K562 (cell line): ENCODE data around the gene AFDN. TPM values are rescaled to one million over a fixed set of nuclear protein-coding genes. Genes with fewer than 3 reads are reported as not detected.
A peak's percentile ranks its signal among the peaks of the same experiment; 100 is the strongest.

ENCODE experiments used
- ARID1B ChIP-seq: fragments of 450-650 bp; IDR thresholded peaks from 2 replicates; pipeline ENCODE4 v1.6.1; 2016; ENCODE audit warnings: antibody characterized with exemption, mild to moderate bottlenecking, inconsistent platforms
- EHMT2 ChIP-seq: fragments of 450-650 bp; IDR thresholded peaks from 2 replicates; pipeline ENCODE4 v1.6.1; 2018; ENCODE audit warnings: antibody characterized with exemption
- GABPB2 ChIP-seq: fragments of 250-450 bp; sonication (Bioruptor Pico); conservative IDR thresholded peaks from 2 replicates; pipeline ENCODE4 v1.5.1; 2021; ENCODE audit warnings: mild to moderate bottlenecking
- KLF6 ChIP-seq: fragments of 250-450 bp; sonication (Bioruptor Pico); IDR thresholded peaks from 2 replicates; pipeline ENCODE4 v1.4.0; 2020; ENCODE audit warnings: mild to moderate bottlenecking, moderate library complexity, borderline replicate concordance
- NCOA2 ChIP-seq, 2 experiments: fragments of 450-650 bp; IDR thresholded peaks; 2 replicates each; pipeline ENCODE4 v1.6.1; 2018; ENCODE audit warnings: mild to moderate bottlenecking in 2 of 2, moderate library complexity in 1 of 2; ENCODE audit not compliant: partially characterized antibody in 2 of 2
- NCOR1 ChIP-seq: fragments of 450-650 bp; IDR thresholded peaks from 2 replicates; pipeline ENCODE4 v1.6.1; 2016; ENCODE audit warnings: mild to moderate bottlenecking, moderate library complexity
- PHF20 ChIP-seq: fragments of 450-650 bp; IDR thresholded peaks from 2 replicates; pipeline ENCODE4 v1.6.1; 2018; ENCODE audit not compliant: partially characterized antibody
- POLR3A ChIP-seq: IDR thresholded peaks from 2 replicates; pipeline ENCODE4 v1.6.1; 2011; ENCODE audit warnings: borderline replicate concordance, mild to moderate bottlenecking, moderate library complexity; ENCODE audit not compliant: insufficient read length, insufficient read depth; ENCODE audit errors: extremely low read depth
- PYGO2 ChIP-seq: fragments of 450-650 bp; IDR thresholded peaks from 2 replicates; pipeline ENCODE4 v1.6.1; 2016; ENCODE audit warnings: mild to moderate bottlenecking, missing genetic modification characterization, moderate library complexity, missing compliant biosample characterization
- ZBTB8A ChIP-seq: fragments of 450-650 bp; IDR thresholded peaks from 2 replicates; pipeline ENCODE4 v1.6.1; 2018; ENCODE audit warnings: mild to moderate bottlenecking, moderate library complexity; ENCODE audit not compliant: partially characterized antibody
- polyA plus RNA-seq, 8 experiments: library from polyadenylated mRNA; depleted of rRNA in 4 of 8; stranded (reverse) in 5 of 8; unstranded in 3 of 8; fragments of >200 nt; fragmentation: Nextera tagmentation in 2 of 8; fragmentation: Illumina TruSeq in 1 of 8; extraction: Ambion mirVana in 2 of 8; extraction: Trizol in 1 of 8; gene quantifications; 2 replicates each; pipeline versions ENCODE4 v1.2.1 to v1.2.3, GENCODE V29; 2011 to 2014; ENCODE audit warnings: inconsistent platforms in 1 of 8, missing spikeins in 1 of 8
- total RNA-seq, 7 experiments: library from RNA; depleted of rRNA in 6 of 7; stranded (reverse); fragments of >200 nt in 6 of 7; fragmentation: Illumina TruSeq in 2 of 7; extraction: Trizol in 2 of 7; gene quantifications; 2 replicates each; pipeline versions ENCODE4 v1.2.1 to v1.2.3, GENCODE V29; 2011 to 2021; ENCODE audit warnings: low replicate concordance in 1 of 7
- TF ChIP-seq, protein P1 (sequence below), 2 experiments: fragments of 150-350 bp in 1 of 2; IDR thresholded peaks; 2 replicates each; pipeline ENCODE4 v1.6.1; 2012 to 2016; ENCODE audit warnings: low read depth in 2 of 2, low read length in 2 of 2, mild to moderate bottlenecking in 1 of 2, moderate library complexity in 1 of 2
- TF ChIP-seq, protein P2 (sequence below): fragments of 450-650 bp; IDR thresholded peaks from 2 replicates; pipeline ENCODE4 v1.6.1; 2017; ENCODE audit warnings: antibody characterized with exemption, mild to moderate bottlenecking
- TF ChIP-seq, protein P3 (sequence below): sonication (generic); formaldehyde crosslinking; IDR thresholded peaks from 2 replicates; pipeline ENCODE4 v1.8.1; 2022; ENCODE audit warnings: missing genetic modification reagents

The AFDN gene
- total and polyA plus RNA-seq, 9 of the 15 experiments (the other 6 are each of a cell fraction or from before 2014, with no cell fraction given): 7.2 to 129 (median 105) TPM

DNA sequence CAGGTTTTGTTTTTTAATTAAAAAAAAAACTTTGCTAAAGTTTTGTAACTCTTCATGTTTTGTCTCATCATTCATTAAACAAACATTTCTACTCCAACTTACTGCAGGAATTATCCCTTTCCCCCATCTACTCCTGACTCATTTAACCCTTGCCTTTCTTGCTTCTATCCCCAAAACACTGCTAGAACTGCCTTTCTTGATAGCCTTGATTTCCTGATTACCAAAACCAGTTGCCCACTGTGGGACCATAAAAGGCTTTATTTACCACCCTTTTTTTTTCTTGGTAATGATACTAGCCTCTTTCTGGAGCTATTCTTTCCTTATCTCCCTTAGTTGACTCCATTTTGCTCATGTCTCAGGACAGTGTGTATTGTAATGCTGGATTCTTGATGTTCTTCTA, 15.3 kb downstream of the AFDN start (continued):
- TF ChIP-seq, protein P1, sequence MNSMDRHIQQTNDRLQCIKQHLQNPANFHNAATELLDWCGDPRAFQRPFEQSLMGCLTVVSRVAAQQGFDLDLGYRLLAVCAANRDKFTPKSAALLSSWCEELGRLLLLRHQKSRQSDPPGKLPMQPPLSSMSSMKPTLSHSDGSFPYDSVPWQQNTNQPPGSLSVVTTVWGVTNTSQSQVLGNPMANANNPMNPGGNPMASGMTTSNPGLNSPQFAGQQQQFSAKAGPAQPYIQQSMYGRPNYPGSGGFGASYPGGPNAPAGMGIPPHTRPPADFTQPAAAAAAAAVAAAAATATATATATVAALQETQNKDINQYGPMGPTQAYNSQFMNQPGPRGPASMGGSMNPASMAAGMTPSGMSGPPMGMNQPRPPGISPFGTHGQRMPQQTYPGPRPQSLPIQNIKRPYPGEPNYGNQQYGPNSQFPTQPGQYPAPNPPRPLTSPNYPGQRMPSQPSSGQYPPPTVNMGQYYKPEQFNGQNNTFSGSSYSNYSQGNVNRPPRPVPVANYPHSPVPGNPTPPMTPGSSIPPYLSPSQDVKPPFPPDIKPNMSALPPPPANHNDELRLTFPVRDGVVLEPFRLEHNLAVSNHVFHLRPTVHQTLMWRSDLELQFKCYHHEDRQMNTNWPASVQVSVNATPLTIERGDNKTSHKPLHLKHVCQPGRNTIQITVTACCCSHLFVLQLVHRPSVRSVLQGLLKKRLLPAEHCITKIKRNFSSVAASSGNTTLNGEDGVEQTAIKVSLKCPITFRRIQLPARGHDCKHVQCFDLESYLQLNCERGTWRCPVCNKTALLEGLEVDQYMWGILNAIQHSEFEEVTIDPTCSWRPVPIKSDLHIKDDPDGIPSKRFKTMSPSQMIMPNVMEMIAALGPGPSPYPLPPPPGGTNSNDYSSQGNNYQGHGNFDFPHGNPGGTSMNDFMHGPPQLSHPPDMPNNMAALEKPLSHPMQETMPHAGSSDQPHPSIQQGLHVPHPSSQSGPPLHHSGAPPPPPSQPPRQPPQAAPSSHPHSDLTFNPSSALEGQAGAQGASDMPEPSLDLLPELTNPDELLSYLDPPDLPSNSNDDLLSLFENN (IDR thresholded peaks at IDR 0.05; ENCODE audit: low read depth in 2 of 2, low read length in 2 of 2): no peak
- TF ChIP-seq, protein P2, sequence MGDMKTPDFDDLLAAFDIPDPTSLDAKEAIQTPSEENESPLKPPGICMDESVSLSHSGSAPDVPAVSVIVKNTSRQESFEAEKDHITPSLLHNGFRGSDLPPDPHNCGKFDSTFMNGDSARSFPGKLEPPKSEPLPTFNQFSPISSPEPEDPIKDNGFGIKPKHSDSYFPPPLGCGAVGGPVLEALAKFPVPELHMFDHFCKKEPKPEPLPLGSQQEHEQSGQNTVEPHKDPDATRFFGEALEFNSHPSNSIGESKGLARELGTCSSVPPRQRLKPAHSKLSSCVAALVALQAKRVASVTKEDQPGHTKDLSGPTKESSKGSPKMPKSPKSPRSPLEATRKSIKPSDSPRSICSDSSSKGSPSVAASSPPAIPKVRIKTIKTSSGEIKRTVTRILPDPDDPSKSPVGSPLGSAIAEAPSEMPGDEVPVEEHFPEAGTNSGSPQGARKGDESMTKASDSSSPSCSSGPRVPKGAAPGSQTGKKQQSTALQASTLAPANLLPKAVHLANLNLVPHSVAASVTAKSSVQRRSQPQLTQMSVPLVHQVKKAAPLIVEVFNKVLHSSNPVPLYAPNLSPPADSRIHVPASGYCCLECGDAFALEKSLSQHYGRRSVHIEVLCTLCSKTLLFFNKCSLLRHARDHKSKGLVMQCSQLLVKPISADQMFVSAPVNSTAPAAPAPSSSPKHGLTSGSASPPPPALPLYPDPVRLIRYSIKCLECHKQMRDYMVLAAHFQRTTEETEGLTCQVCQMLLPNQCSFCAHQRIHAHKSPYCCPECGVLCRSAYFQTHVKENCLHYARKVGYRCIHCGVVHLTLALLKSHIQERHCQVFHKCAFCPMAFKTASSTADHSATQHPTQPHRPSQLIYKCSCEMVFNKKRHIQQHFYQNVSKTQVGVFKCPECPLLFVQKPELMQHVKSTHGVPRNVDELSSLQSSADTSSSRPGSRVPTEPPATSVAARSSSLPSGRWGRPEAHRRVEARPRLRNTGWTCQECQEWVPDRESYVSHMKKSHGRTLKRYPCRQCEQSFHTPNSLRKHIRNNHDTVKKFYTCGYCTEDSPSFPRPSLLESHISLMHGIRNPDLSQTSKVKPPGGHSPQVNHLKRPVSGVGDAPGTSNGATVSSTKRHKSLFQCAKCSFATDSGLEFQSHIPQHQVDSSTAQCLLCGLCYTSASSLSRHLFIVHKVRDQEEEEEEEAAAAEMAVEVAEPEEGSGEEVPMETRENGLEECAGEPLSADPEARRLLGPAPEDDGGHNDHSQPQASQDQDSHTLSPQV: peak; percentile 63; the same call in 1 of the 2 replicates
- TF ChIP-seq GABPB2 (CRISPR knock-in tag) (no peak), ZBTB8A (no peak), POLR3A (no peak), KLF6 (CRISPR knock-in tag) (no peak), EHMT2 (0 out of 2 replicates have a peak, but pooled peaks have one; percentile 16), NCOA2 (IDR thresholded peaks at IDR 0.05; ENCODE audit: partially characterized antibody in 2 of 2) (no peak), ARID1B (peak; percentile 46), PHF20 (no peak), NCOR1 (0 out of 2 replicates have a peak, but pooled peaks have one; percentile 19), PYGO2 (tag) (no peak)
- TF ChIP-seq, protein P3, sequence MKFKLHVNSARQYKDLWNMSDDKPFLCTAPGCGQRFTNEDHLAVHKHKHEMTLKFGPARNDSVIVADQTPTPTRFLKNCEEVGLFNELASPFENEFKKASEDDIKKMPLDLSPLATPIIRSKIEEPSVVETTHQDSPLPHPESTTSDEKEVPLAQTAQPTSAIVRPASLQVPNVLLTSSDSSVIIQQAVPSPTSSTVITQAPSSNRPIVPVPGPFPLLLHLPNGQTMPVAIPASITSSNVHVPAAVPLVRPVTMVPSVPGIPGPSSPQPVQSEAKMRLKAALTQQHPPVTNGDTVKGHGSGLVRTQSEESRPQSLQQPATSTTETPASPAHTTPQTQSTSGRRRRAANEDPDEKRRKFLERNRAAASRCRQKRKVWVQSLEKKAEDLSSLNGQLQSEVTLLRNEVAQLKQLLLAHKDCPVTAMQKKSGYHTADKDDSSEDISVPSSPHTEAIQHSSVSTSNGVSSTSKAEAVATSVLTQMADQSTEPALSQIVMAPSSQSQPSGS: no peak
